ENCODE measurements around the gene TGM2. TPM values are rescaled to one million over a fixed set of nuclear protein-coding genes. Genes with fewer than 3 reads are reported as not detected.

Gene TGM2
- total RNA-seq, 1 donor from 2014 or later, result 529 TPM

- no peak for TF ChIP-seq CTCF (IDR thresholded peaks at IDR 0.05)
- peaks cover 6 to 18% of the 10 kb centered on the region in 2 donors for H3K36me3 ChIP-seq
- no peaks in the 10 kb centered on the region for H3K9me3 ChIP-seq
- H3K27ac ChIP-seq, result peak overlapping the region; percentile 15 to 58
- intact Hi-C loops (cut with DNase I), result no loop called here
- H3K4me1 ChIP-seq, result peaks cover 9 to 18% of the 10 kb centered on the region in 2 donors
- no peak overlapping the region for H3K4me3 ChIP-seq
- no peaks in the 10 kb centered on the region for H3K27me3 ChIP-seq
- no peak for DNase-seq (ENCODE audit: low spot score in 2 of 2)
These were observed 69.9 kb downstream of the TGM2 start for GRCh38 chr20:38095017-38095686.

- no peaks in the 10 kb centered on the region for H3K9me3 ChIP-seq
- TF ChIP-seq CTCF (IDR thresholded peaks at IDR 0.05), result no peak
- intact Hi-C loops (cut with DNase I), result no loop called here
- peaks cover 8 to 17% of the 10 kb centered on the region in 2 donors for H3K4me1 ChIP-seq
- H3K4me3 ChIP-seq, result no peak overlapping the region
- H3K27me3 ChIP-seq, result no peaks in the 10 kb centered on the region
- H3K27ac ChIP-seq, result peak overlapping the region; percentile 15 to 58
- H3K36me3 ChIP-seq, result peaks cover 12 to 25% of the 10 kb centered on the region in 2 donors
- peak in 1 of 2 donors; percentile 84 for DNase-seq (ENCODE audit: low spot score in 2 of 2)
These were observed 70.6 kb downstream of the TGM2 start for GRCh38 chr20:38094373-38094891.

- no peak for DNase-seq (ENCODE audit: low spot score in 2 of 2)
- Histone ChIP-seq H3K27me3 (no peaks in the 10 kb centered on the region), H3K27ac (no peak overlapping the region), H3K4me1 (peaks cover 8 to 17% of the 10 kb centered on the region in 2 donors), H3K4me3 (no peak overlapping the region), H3K9me3 (no peaks in the 10 kb centered on the region), H3K36me3 (peaks cover 13 to 31% of the 10 kb centered on the region in 2 donors)
- intact Hi-C loops (cut with DNase I), result no loop called here
- no peak for TF ChIP-seq CTCF (IDR thresholded peaks at IDR 0.05)
These were observed 71.4 kb downstream of the TGM2 start for GRCh38 chr20:38093641-38094077.

GRCh38 chr20:38092915-38093314, 72.2 kb downstream of the TGM2 start:
- DNase-seq (ENCODE audit: low spot score in 2 of 2), result no peak
- no peak overlapping the region for H3K4me3 ChIP-seq
- no peaks in the 10 kb centered on the region for H3K27me3 ChIP-seq
- intact Hi-C loops (cut with DNase I), result no loop called here
- peaks cover 8 to 17% of the 10 kb centered on the region in 2 donors for H3K4me1 ChIP-seq
- H3K27ac ChIP-seq, result no peak overlapping the region
- H3K36me3 ChIP-seq, result peaks cover 18 to 39% of the 10 kb centered on the region in 2 donors
- no peaks in the 10 kb centered on the region for H3K9me3 ChIP-seq
- no peak for TF ChIP-seq CTCF (IDR thresholded peaks at IDR 0.05)

- DNase-seq (ENCODE audit: low spot score in 2 of 2), result no peak
- H3K4me3 ChIP-seq, result no peak overlapping the region
- no peaks in the 10 kb centered on the region for H3K9me3 ChIP-seq
- peaks cover 18 to 44% of the 10 kb centered on the region in 2 donors for H3K36me3 ChIP-seq
- no peaks in the 10 kb centered on the region for H3K27me3 ChIP-seq
- H3K4me1 ChIP-seq, result peaks cover 8 to 15% of the 10 kb centered on the region in 2 donors
- intact Hi-C loops (cut with DNase I), result no loop called here
- H3K27ac ChIP-seq, result no peak overlapping the region
- TF ChIP-seq CTCF (IDR thresholded peaks at IDR 0.05), result no peak
These were observed 72.7 kb downstream of the TGM2 start for GRCh38 chr20:38092260-38092857.

All from ascending aorta (tissue), 2 donors.